HG03280 (cell line): Measurements from ENCODE around the gene SYCE1.

Source experiments
- ATAC-seq: cut with Tn5 transposase; IDR thresholded peaks from one replicate; pipeline ENCODE4 v1.9.1; 2021; ENCODE audit warnings: mild to moderate bottlenecking, moderate library complexity; ENCODE audit not compliant: unreplicated experiment

Gene SYCE1

DNA sequence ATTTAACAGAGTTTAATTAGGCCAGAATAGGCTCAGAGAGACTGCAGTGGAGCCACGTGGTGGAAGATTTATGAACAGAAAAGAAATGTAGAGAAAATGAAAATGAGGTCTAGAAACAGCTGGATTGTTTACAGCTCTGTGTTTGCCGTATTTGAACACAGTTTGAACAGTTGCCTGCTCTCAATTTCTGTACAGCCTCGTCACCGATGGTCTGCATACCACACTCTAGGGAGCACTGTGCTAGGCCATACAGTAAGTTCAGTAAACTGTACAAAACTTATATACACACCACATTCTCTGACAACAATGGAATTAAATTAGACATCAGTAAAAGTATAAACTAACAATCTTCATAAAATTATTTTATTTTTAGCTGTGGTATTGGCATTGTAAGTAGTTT, 49.3 kb downstream of the SYCE1 start:
- ATAC-seq = no peak

DNA sequence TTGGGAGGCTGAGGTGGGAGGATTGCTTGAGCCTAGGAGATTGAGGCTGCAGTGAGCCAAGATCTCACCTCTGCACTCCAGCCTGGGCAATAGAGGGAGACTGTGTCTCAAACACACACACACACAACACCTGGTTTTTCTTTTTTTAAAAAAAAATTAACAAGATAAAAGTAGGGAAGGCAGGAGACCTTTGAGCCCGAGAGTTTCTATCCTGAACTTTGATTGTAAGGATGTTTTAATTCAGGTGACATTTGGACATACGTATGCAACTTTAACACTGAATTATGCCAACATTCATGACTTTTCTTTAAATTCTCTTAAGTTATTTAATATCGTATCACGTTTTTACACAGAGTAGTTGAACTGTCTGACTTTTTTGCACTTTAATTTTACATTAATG, 49.9 kb downstream of the SYCE1 start:
- no peak for ATAC-seq

DNA sequence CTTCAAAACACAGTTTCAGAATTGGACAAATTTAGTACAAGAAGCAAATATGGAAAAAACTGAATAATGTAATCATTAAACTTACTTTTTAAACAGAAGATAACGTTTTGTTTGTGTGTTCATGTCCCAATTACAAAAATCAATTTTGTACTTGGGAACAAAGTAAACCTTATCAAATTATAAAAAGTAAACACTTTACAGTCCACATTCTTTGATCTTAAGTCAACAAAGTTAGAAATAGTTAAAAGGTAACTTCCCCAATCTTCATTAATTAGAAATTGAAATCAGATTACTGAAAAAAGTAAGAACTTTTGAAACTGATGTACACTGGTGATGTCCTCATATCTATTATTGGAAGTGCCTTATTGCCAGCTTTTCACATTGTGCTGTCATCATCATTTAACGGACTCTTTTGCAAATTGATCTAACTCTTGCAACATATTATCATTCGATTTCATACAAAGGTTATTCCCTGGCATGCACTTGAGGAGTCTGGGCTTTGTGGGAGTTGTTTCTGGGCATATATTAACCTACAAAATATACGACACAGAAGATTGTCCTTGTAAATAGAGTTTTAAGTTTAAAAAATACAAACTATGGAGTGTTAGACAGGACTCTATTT, 53.4 kb downstream of the SYCE1 start:
- no peak for ATAC-seq

DNA sequence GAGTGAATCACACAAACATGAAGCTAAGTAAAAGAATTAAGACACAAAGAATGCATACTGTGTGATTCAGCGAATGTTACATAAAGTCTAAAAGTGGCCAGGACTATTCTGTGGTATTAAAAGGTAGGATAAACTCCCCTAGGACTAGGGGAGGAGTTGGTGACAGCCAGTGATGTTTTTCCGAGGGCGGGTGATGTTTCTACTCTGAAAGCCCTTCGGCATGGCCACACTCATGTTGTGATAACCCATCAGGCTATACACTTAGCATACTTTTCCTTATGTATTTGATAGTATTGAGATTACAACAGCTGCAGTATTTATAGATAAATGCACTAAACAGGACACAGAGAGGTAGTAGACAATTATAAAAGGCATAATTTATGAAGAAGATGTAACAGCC, 54.0 kb downstream of the SYCE1 start:
- ATAC-seq = no peak

DNA sequence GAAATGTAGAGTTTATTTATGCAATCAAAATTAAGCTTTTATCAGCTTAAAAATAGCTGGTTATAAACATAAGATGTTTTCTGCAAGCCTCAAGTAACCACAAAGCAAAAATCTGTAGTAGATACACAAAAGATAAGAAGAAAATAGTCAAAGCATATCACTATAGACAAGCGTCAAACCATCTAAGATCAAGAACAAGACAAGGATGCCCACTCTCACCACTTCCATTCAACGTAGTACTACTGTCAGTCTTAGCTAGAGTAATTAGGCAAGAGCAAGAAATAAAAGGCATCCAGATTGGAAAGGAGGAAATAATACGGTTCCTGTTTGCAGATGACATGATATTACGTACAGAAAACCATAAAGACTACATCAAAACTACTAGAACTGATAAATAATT, 55.7 kb downstream of the SYCE1 start:
- ATAC-seq = no peak
